ENCODE results near the gene ITM2C. TPM values are rescaled to one million over a fixed set of nuclear protein-coding genes. Genes with fewer than 3 reads are reported as not detected.

ITM2C gene
- total RNA-seq, 4 donors from 2014 or later = 4.9 to 11.2 (median 10.8) TPM

DNA sequence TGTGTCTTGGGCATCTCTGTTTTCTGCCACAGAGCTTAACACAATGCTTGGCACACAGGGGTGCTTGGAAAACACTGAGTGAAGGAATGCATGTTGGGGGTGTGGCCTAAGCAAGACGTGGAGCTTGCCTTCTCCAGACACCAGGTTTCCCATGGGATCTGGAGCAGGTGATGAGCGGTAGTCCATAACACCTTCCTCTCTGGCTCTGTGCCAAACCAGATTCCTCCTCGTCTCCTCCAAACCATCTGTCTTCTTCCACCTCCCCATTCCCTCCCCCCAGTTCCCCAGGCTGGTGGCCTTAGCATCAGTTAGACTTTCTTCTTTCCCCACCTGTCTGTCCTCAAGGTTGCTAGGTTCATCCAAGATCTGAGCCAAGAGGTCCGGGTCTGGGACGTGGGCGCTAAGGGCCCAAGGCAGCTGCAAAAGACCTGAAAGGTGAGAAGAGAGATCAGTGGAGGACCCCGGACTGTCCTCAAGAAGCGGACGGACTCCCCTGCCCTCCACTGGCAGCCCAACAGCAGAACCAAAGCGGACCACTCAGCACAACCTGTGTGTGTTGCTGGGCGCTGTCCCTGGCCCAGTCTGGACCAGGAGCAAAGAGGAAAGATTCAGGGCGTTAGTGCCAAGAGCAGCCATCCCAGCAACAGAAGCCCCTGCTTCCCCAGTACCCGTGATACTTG, 1.2 kb upstream of the ITM2C start:
- H3K9me3 ChIP-seq = no peaks in the 10 kb centered on the region
- H3K4me3 ChIP-seq = no peak overlapping the region
- no peak overlapping the region for H3K27ac ChIP-seq
- intact Hi-C loops (cut with DNase I; ENCODE audit: low total_unique reads) = no loop called here
- TF ChIP-seq POLR2A (IDR thresholded peaks at IDR 0.05) = no peak
- TF ChIP-seq, protein P1, sequence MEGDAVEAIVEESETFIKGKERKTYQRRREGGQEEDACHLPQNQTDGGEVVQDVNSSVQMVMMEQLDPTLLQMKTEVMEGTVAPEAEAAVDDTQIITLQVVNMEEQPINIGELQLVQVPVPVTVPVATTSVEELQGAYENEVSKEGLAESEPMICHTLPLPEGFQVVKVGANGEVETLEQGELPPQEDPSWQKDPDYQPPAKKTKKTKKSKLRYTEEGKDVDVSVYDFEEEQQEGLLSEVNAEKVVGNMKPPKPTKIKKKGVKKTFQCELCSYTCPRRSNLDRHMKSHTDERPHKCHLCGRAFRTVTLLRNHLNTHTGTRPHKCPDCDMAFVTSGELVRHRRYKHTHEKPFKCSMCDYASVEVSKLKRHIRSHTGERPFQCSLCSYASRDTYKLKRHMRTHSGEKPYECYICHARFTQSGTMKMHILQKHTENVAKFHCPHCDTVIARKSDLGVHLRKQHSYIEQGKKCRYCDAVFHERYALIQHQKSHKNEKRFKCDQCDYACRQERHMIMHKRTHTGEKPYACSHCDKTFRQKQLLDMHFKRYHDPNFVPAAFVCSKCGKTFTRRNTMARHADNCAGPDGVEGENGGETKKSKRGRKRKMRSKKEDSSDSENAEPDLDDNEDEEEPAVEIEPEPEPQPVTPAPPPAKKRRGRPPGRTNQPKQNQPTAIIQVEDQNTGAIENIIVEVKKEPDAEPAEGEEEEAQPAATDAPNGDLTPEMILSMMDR (IDR thresholded peaks at IDR 0.05 in 4 of 5, conservative IDR thresholded peaks at IDR 0.05 in 1 of 5) = no peak
- ATAC-seq = no peak
- no peaks in the 10 kb centered on the region for H3K4me1 ChIP-seq
- in situ Hi-C loops (cut with MboI; ENCODE audit: low sequenced_read_pairs in 4 of 4) = no loop called here
- no peak for DNase-seq
- H3K36me3 ChIP-seq = no peaks in the 10 kb centered on the region
- peaks cover 2 to 26% (median 21%) of the 10 kb centered on the region in 3 donors for H3K27me3 ChIP-seq

DNA sequence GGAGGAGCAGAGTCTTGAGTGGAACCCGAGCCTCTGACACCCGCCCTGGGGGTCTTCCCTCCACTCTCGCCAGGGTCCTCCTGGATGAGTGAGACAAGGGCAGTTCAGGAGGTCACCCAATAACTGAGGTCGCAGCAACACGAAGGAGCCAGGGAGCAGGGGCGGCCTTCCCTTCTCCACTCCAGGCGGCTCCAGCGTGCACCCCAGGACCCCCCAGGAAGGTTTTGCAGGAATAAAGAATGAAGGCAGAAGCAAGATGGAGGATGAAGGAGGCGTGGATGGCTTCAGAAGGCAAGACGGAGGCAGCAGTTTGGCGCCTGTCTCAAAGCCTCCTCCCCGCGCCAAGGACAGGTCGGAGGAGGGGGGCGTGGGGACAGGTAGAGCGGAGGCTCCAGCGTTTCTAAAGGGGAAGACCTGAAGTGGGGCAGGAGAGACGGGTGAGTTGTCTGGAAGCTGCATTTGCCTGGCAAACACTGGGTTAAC, 579 bp upstream of the ITM2C start:
- Histone ChIP-seq H3K27ac (no peak overlapping the region), H3K4me3 (peak overlapping the region; percentile 59 to 77 (median 67)), H3K36me3 (no peaks in the 10 kb centered on the region), H3K4me1 (no peaks in the 10 kb centered on the region), H3K9me3 (no peaks in the 10 kb centered on the region), H3K27me3 (peaks cover 2 to 26% (median 21%) of the 10 kb centered on the region in 3 donors)
- intact Hi-C loops (cut with DNase I; ENCODE audit: low total_unique reads) (no loop called here), in situ Hi-C loops (cut with MboI; ENCODE audit: low sequenced_read_pairs in 4 of 4) (no loop called here)
- ATAC-seq (no peak), DNase-seq (no peak)
- TF ChIP-seq POLR2A (IDR thresholded peaks at IDR 0.05) = no peak
- TF ChIP-seq, protein P1 (IDR thresholded peaks at IDR 0.05 in 4 of 5, conservative IDR thresholded peaks at IDR 0.05 in 1 of 5) = no peak

DNA sequence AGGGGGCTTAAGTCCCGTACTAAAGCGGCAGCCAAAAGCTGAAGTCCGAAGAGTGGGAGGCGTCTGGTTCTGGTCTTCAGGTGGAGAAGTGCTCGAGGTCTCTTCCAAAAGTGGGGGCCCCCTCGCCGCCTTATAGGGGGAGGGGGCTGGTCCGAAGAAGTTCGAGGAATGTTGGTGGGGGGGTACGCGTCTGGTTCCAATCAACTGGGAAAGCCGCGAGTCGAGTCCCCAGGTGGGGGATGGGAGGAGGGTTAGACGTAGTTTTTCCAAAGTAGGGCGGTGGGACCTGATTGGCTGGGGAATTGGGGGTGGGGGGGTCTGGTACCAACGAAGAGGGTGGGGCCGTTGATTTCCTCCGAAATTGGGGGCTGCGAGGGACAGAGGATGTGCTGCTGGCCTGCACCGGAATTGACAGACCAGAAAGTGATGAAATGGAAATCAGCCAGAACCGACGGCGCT, 594 bp downstream of the ITM2C start:
- peak overlapping the region; percentile 59 to 77 (median 67) for H3K4me3 ChIP-seq
- H3K4me1 ChIP-seq = no peaks in the 10 kb centered on the region
- ATAC-seq = no peak
- in situ Hi-C loops (cut with MboI; ENCODE audit: low sequenced_read_pairs in 4 of 4) (no loop called here), intact Hi-C loops (cut with DNase I; ENCODE audit: low total_unique reads) (no loop called here)
- DNase-seq = no peak
- H3K9me3 ChIP-seq = no peaks in the 10 kb centered on the region
- H3K36me3 ChIP-seq = no peaks in the 10 kb centered on the region
- H3K27me3 ChIP-seq = peaks cover 2 to 26% (median 18%) of the 10 kb centered on the region in 3 donors
- peak overlapping the region in 3 of 4 donors; percentile 5 to 38 (median 26) for H3K27ac ChIP-seq
- TF ChIP-seq, protein P1 (IDR thresholded peaks at IDR 0.05 in 4 of 5, conservative IDR thresholded peaks at IDR 0.05 in 1 of 5) = no peak
- TF ChIP-seq POLR2A (IDR thresholded peaks at IDR 0.05) = no peak

DNA sequence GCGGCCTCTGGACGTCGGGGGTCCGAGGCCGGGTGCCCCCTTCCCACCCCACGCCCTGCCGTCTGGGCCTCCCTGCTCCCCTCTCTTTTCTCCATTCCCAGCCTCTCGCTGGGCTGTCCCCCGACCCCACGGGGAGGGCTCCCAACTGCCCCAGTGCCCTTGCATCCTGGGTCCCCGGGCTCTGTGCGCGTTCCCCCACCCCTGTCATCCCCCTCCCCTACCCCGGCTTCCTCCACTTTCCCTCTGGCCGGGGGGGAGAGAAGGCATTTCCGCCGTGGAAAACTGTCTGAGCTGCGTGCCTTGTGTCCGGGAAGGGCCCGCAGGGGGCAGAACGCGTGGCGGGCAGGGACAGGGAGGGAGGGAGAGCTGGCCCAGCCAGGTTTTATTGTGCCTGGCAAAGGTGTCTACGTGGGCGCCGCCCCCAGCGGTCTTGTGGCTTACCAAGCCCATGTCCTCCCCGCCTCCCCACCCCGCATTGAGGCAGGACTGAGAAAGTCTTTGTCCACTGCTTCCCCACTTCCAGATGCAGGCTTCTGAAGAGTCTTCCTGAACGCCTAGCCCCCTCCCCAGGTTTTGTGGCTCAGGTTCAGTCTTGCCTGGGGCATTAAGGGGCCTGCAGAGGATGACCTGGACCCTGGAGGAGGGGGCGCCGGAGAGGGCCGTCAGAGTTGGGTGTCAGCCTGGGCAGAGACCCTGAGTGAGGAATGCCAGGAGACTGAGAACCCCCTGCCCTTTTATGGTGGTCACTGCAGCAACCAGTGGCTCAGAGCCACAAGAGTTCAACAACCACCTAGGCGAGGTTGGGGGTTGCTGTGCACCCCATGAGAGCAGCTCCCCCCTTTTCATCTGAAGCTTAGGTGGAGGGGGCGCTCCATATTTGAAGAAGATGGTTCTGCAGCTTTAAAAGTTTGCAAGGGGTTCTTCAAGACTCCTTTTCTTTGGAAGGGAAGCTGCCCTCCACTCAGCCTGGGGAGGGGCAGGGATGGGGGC, 1.3 kb downstream of the ITM2C start:
- intact Hi-C loops (cut with DNase I; ENCODE audit: low total_unique reads) (no loop called here), in situ Hi-C loops (cut with MboI; ENCODE audit: low sequenced_read_pairs in 4 of 4) (no loop called here)
- peak overlapping the region in 2 of 4 donors; percentile 15 to 38 for H3K27ac ChIP-seq
- ATAC-seq (no peak), DNase-seq (no peak)
- no peaks in the 10 kb centered on the region for H3K36me3 ChIP-seq
- no peaks in the 10 kb centered on the region for H3K9me3 ChIP-seq
- TF ChIP-seq, protein P1 (IDR thresholded peaks at IDR 0.05 in 4 of 5, conservative IDR thresholded peaks at IDR 0.05 in 1 of 5) = no peak
- TF ChIP-seq POLR2A (IDR thresholded peaks at IDR 0.05) = no peak
- H3K27me3 ChIP-seq = peaks cover 2 to 26% (median 18%) of the 10 kb centered on the region in 3 donors
- peak overlapping the region; percentile 59 to 77 (median 67) for H3K4me3 ChIP-seq
- peaks cover 4 to 6% of the 10 kb centered on the region in 2 donors for H3K4me1 ChIP-seq

All from gastrocnemius medialis (tissue), 4 donors.